CD14-positive monocyte (primary cell): ENCODE data around the gene RS1. TPM values are rescaled to one million over a fixed set of nuclear protein-coding genes. Genes with fewer than 3 reads are reported as not detected.

Experiments
- DNase-seq, 3 donors: peaks; one replicate each; pipeline ENCODE4 v3.0.0-alpha.2; 2011 to 2022
- H2AFZ ChIP-seq: 2 replicates; pipeline ENCODE4 v1.6.0; 2012; ENCODE audit warnings: mild to moderate bottlenecking, low read depth, low read length, inconsistent platforms; ENCODE audit not compliant: insufficient read depth, poor library complexity, severe bottlenecking
- H3K27ac ChIP-seq, 2 donors: 1 replicate in 1 of 2; 2 replicates in 1 of 2; pipeline ENCODE4 v1.5.1; 2012 to 2013; ENCODE audit warnings: low read length in 2 of 2, control low read depth in 1 of 2, inconsistent platforms in 1 of 2, low read depth in 1 of 2, mild to moderate bottlenecking in 1 of 2
- H3K27me3 ChIP-seq, 2 donors: one replicate each; pipeline versions ENCODE4 v1.6.0 to v1.6.1; 2011 to 2013; ENCODE audit warnings: low read length in 2 of 2; ENCODE audit not compliant: control insufficient read depth in 2 of 2, insufficient read depth in 2 of 2
- H3K36me3 ChIP-seq, 2 donors: replicated peaks in 1 of 2; 1 replicate in 1 of 2; 2 replicates in 1 of 2; pipeline versions ENCODE4 v1.5.1 to v1.6.1; 2012 to 2013; ENCODE audit warnings: low read length in 2 of 2, control low read depth in 1 of 2, inconsistent platforms in 1 of 2, mild to moderate bottlenecking in 1 of 2; ENCODE audit not compliant: insufficient read depth in 2 of 2, control insufficient read depth in 1 of 2
- H3K4me1 ChIP-seq, 2 donors: 1 replicate in 1 of 2; 2 replicates in 1 of 2; pipeline versions ENCODE4 v1.5.1 to v1.6.1; 2012 to 2013; ENCODE audit warnings: low read length in 2 of 2, control low read depth in 1 of 2, inconsistent platforms in 1 of 2, mild to moderate bottlenecking in 1 of 2, moderate library complexity in 1 of 2; ENCODE audit not compliant: insufficient read depth in 2 of 2, control insufficient read depth in 1 of 2
- H3K4me2 ChIP-seq: replicated peaks from 2 replicates; pipeline ENCODE3; 2012; ENCODE audit warnings: low read length, moderate library complexity, mild to moderate bottlenecking; ENCODE audit not compliant: poor library complexity, severe bottlenecking; ENCODE audit errors: extremely low read depth
- H3K4me3 ChIP-seq, 3 experiments: fragments of 200-600 bp in 1 of 3; sonication (generic) in 1 of 3; replicated peaks in 1 of 3; 1 replicate in 2 of 3; 2 replicates in 1 of 3; pipeline ENCODE4 v1.5.1; 2011 to 2013; ENCODE audit warnings: low read length in 3 of 3, mild to moderate bottlenecking in 3 of 3, control low read depth in 2 of 3, low read depth in 2 of 3, inconsistent platforms in 1 of 3, moderate library complexity in 1 of 3
- H3K79me2 ChIP-seq: 2 replicates; pipeline ENCODE4 v1.6.0; 2012; ENCODE audit warnings: mild to moderate bottlenecking, control low read depth, inconsistent platforms, low read length, moderate library complexity; ENCODE audit not compliant: insufficient read depth
- H3K9ac ChIP-seq: 2 replicates; pipeline ENCODE4 v1.6.0; 2017; ENCODE audit warnings: low read length, mild to moderate bottlenecking; ENCODE audit not compliant: insufficient read depth, poor library complexity, severe bottlenecking
- H3K9me3 ChIP-seq, 2 donors: replicated peaks in 1 of 2; 1 replicate in 1 of 2; 2 replicates in 1 of 2; pipeline versions ENCODE4 v1.5.1 to v1.6.1; 2012 to 2013; ENCODE audit warnings: low read length in 2 of 2, control low read depth in 1 of 2; ENCODE audit not compliant: control insufficient read depth in 1 of 2, insufficient read depth in 1 of 2
- H4K20me1 ChIP-seq: 2 replicates; pipeline ENCODE4 v1.6.0; 2012; ENCODE audit warnings: mild to moderate bottlenecking, low read length, control low read depth, moderate library complexity; ENCODE audit not compliant: insufficient read depth
- H3K27ac Mint-ChIP-seq, 7 donors: one replicate each; pipeline ENCODE4 v1.8.0; 2020; ENCODE audit warnings: mild to moderate bottlenecking in 7 of 7, mixed read lengths in 7 of 7, moderate library complexity in 6 of 7, inconsistent platforms in 2 of 7
- H3K27me3 Mint-ChIP-seq, 3 donors: one replicate each; pipeline ENCODE4 v1.8.0; 2021 to 2022; ENCODE audit warnings: low read depth in 3 of 3, mild to moderate bottlenecking in 3 of 3, mixed read lengths in 3 of 3, moderate library complexity in 3 of 3, inconsistent platforms in 1 of 3
- H3K36me3 Mint-ChIP-seq, 2 donors: one replicate each; pipeline ENCODE4 v1.8.0; 2020; ENCODE audit warnings: mixed read lengths in 2 of 2, inconsistent platforms in 1 of 2, mild to moderate bottlenecking in 1 of 2
- H3K4me1 Mint-ChIP-seq: one replicate; pipeline ENCODE4 v1.8.0; 2020; ENCODE audit warnings: mild to moderate bottlenecking, mixed read lengths
- H3K4me3 Mint-ChIP-seq, 2 donors: one replicate each; pipeline ENCODE4 v1.8.0; 2020; ENCODE audit warnings: mild to moderate bottlenecking in 2 of 2, mixed read lengths in 2 of 2, moderate library complexity in 1 of 2
- H3K9me3 Mint-ChIP-seq, 7 donors: one replicate each; pipeline ENCODE4 v1.8.0; 2020 to 2022; ENCODE audit warnings: mixed read lengths in 7 of 7, mild to moderate bottlenecking in 6 of 7, moderate library complexity in 6 of 7, inconsistent platforms in 2 of 7
- WGBS: methylation state at CpG from one replicate; pipeline ENCODE4 v1.1.5; 2013; ENCODE audit warnings: missing lambda C conversion rate; ENCODE audit not compliant: insufficient coverage; 5-methylcytosine and 5-hydroxymethylcytosine counted together
- intact Hi-C, 2 donors: fragments of 100-400 bp; cut with micrococcal nuclease; formaldehyde crosslinking; loops; one replicate each; pipeline versions ENCODE4 v1.15.0 to v1.15.1; 2023
- polyA plus RNA-seq, 3 donors: library from polyadenylated mRNA; depleted of rRNA in 1 of 3; unstranded in 2 of 3; stranded (reverse) in 1 of 3; fragments of 300-500 nt in 2 of 3; fragments of >200 nt in 1 of 3; fragmentation: Illumina TruSeq in 2 of 3; gene quantifications; 1 replicate in 2 of 3; 2 replicates in 1 of 3; pipeline ENCODE4 v1.2.3, GENCODE V29; 2012 to 2021
- TF ChIP-seq, protein P1 (sequence below): fragments of 200-600 bp; IDR thresholded peaks from one replicate; pipeline ENCODE4 v1.8.0; 2022; ENCODE audit warnings: antibody characterized with exemption, mild to moderate bottlenecking

The RS1 gene
- polyA plus RNA-seq, 3 donors = 0.08 TPM; not detected in 2

DNA sequence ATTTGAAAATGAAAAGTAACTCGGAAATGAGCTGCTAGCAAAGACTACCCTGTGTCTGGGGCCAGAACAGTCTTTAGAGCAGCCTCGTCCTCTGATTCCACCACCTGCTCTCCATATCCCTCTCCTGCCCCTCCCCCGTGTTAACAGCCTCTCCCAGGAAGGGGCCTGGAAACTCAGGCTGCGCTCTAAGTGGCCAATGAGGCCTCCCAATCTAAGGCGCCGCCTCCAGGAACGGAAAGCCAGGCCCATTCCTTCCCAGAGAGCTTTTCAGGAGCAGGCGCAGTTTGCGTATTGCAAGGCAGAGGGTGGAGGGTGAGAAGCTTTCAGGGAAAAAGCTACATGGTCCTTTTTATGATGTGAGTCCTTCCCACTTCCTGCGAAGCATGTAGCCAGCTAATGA lies 31.2 kb downstream of the RS1 start:
- Mint-ChIP-seq H3K4me1 (no peaks in the 10 kb centered on the region), H3K4me3 (no peak overlapping the region), H3K27me3 (peaks cover 4 to 7% (median 4%) of the 10 kb centered on the region in 3 donors), H3K27ac (no peak overlapping the region), H3K36me3 (no peaks in the 10 kb centered on the region), H3K9me3 (peaks cover 0 to 4% (median 0%) of the 10 kb centered on the region in 7 donors)
- Histone ChIP-seq H3K9me3 (no peaks in the 10 kb centered on the region), H3K27ac (no peak overlapping the region), H3K4me3 (no peak overlapping the region), H4K20me1 (no peaks in the 10 kb centered on the region), H3K4me2 (no peak overlapping the region), H3K36me3 (no peaks in the 10 kb centered on the region), H3K4me1 (no peaks in the 10 kb centered on the region), H2AFZ (no peak overlapping the region), H3K79me2 (no peaks in the 10 kb centered on the region), H3K27me3 (no peaks in the 10 kb centered on the region), H3K9ac (no peak overlapping the region)
- TF ChIP-seq, protein P1, sequence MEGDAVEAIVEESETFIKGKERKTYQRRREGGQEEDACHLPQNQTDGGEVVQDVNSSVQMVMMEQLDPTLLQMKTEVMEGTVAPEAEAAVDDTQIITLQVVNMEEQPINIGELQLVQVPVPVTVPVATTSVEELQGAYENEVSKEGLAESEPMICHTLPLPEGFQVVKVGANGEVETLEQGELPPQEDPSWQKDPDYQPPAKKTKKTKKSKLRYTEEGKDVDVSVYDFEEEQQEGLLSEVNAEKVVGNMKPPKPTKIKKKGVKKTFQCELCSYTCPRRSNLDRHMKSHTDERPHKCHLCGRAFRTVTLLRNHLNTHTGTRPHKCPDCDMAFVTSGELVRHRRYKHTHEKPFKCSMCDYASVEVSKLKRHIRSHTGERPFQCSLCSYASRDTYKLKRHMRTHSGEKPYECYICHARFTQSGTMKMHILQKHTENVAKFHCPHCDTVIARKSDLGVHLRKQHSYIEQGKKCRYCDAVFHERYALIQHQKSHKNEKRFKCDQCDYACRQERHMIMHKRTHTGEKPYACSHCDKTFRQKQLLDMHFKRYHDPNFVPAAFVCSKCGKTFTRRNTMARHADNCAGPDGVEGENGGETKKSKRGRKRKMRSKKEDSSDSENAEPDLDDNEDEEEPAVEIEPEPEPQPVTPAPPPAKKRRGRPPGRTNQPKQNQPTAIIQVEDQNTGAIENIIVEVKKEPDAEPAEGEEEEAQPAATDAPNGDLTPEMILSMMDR = no peak
- DNase-seq = no peak
- 88% methylated on average over 1 of the region's 10 CpGs for WGBS
- intact Hi-C loops = no loop called here

GRCh38 chrX:18639280-18639679 lies 32.6 kb downstream of the RS1 start:
- Histone ChIP-seq H3K79me2 (no peaks in the 10 kb centered on the region), H2AFZ (no peak overlapping the region), H3K4me2 (no peak overlapping the region), H3K9me3 (no peaks in the 10 kb centered on the region), H3K4me1 (no peaks in the 10 kb centered on the region), H3K36me3 (peaks cover 0 to 3% of the 10 kb centered on the region in 2 donors), H3K9ac (no peak overlapping the region), H3K4me3 (no peak overlapping the region), H4K20me1 (no peaks in the 10 kb centered on the region), H3K27ac (no peak overlapping the region), H3K27me3 (no peaks in the 10 kb centered on the region)
- H3K36me3 Mint-ChIP-seq = peaks cover under 1 to 3% of the 10 kb centered on the region in 2 donors
- peaks cover 0 to 5% (median 1%) of the 10 kb centered on the region in 3 donors for H3K27me3 Mint-ChIP-seq
- WGBS = no CpG with 5 or more reads among the region's 2 CpGs
- DNase-seq = no peak
- intact Hi-C loops = no loop called here
- TF ChIP-seq, protein P1 = no peak
- no peak overlapping the region for H3K27ac Mint-ChIP-seq
- H3K9me3 Mint-ChIP-seq = peaks cover 0 to 4% (median 0%) of the 10 kb centered on the region in 7 donors
- no peaks in the 10 kb centered on the region for H3K4me1 Mint-ChIP-seq
- H3K4me3 Mint-ChIP-seq = no peak overlapping the region
